CD1c-positive myeloid dendritic cell (primary cell): ENCODE measurements around the gene MEIOB.

Source experiments
- DNase-seq: peaks from one replicate; pipeline ENCODE4 v3.0.0-alpha.2; 2016; ENCODE audit errors: extremely low spot score

Gene MEIOB

DNA sequence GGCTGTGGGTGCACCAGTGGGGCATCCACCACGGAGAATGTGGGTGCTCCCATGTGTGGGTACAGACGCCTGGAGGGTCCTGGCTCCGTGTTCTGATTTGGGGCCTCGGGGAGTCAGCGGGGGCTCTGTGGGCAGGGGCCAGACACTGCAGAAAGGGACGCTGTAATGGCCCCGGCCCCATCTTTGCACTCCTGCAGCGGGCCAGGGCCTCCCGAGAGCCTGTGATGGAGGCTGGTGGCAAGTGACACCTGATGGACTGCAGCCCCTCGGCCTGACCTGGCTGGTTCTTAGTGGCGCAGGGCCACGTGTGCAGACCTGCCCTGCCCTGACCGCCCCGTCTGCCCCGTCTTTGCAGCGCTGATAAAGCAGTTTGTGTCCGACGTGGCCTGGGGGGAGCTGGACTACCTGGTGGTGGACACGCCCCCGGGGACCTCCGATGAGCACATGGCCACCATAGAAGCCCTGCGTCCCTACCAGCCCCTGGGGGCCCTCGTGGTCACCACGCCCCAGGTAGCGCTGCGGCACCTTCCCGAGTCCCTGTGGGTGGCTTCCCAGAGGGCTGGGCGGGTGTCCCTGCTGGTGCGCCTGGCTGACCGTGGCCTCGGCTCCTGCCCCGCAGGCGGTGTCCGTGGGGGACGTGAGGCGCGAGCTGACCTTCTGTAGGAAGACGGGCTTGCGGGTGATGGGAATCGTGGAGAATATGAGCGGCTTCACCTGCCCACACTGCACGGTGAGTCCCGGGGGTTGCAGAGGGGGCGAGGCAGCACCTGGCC, 84.5 kb downstream of the MEIOB start:
- no peak for DNase-seq

GRCh38 chr16:1787056-1787321, 85.0 kb downstream of the MEIOB start:
- no peak for DNase-seq

- DNase-seq: no peak
Measured at GRCh38 chr16:1786242-1787055, 85.5 kb downstream of the MEIOB start.

- no peak for DNase-seq
Measured at GRCh38 chr16:1785846-1786170, 86.2 kb downstream of the MEIOB start.

- DNase-seq: no peak
Measured at GRCh38 chr16:1784977-1785845, 86.8 kb downstream of the MEIOB start.
